Non-pigmented ciliary epithelial cell (primary cell): Measurements from ENCODE around the gene ALPI.
"Not testable (repeated sequence)": the region's sequence is repeated elsewhere in the genome, so short reads cannot be mapped to it uniquely, and the experiment has no call there.

Experiments used
- DNase-seq: peaks from one replicate; pipeline ENCODE4 v3.0.0-alpha.2; 2010; ENCODE audit warnings: low read depth

The ALPI gene

GRCh38 chr2:232421189-232421785 lies 34.7 kb upstream of the ALPI start:
- no peak for DNase-seq

- no peak for DNase-seq
Observed at GRCh38 chr2:232422051-232422450, 33.9 kb upstream of the ALPI start.

- not testable (repeated sequence) for DNase-seq
Observed at GRCh38 chr2:232422996-232423395, 33.0 kb upstream of the ALPI start.

DNA sequence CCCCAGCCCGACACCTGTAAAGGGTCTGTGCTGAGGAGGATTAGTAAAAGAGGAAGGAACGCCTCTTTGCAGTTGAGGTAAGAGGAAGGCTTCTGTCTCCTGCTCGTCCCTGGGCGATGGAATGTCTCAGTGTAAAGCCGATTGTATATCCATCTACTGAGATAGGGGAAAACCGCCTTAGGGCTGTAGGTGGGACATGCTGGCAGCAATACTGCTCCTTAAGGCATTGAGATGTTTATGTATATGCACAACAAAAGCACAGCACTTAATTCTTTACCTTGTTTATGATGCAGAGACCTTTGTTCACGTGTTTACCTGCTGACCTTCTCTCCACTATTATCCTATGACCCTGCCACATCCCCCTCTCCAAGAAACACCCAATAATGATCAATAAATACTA lies 32.5 kb upstream of the ALPI start:
- not testable (repeated sequence) for DNase-seq

DNA sequence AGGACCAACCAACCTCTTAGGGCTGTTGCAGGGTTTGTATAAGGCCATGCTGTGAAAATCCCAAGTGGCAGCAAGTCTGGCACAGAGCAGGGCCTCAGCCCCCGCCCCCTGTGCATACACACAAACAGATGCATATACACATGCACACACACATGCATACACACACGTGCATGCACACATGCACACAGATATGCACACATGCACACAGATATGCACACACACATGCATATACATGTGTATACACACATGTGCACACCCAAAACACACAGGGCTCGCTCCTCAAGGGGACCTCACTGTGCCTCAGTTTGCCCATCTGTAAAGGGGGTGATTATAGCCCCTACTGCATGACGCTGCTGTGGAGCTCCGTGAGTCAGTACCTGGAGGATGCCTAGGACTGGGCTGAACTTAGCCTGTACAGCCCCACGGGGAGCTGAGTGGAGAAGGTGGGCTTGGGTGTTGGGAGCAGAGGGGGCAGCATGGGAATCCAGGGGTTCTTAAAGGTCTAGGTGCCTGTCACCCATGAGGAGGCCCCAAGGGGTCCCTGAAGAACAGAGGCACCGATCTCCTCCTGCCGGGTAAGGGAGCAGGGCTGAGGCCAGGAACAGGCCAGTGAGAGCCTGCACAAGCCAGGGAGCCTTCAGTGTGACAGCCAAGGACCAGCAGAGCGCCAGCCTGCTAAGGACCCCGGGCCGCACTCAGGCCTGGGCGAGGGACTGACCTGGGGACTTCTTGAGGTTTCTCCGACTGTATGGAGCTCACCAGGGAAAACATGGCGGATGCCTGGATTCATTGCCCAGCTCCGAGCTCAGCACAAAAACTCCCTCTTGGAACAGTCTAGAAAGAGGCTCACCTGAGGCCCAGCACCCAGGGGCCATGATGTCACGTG lies 24.0 kb upstream of the ALPI start:
- DNase-seq: no peak

DNA sequence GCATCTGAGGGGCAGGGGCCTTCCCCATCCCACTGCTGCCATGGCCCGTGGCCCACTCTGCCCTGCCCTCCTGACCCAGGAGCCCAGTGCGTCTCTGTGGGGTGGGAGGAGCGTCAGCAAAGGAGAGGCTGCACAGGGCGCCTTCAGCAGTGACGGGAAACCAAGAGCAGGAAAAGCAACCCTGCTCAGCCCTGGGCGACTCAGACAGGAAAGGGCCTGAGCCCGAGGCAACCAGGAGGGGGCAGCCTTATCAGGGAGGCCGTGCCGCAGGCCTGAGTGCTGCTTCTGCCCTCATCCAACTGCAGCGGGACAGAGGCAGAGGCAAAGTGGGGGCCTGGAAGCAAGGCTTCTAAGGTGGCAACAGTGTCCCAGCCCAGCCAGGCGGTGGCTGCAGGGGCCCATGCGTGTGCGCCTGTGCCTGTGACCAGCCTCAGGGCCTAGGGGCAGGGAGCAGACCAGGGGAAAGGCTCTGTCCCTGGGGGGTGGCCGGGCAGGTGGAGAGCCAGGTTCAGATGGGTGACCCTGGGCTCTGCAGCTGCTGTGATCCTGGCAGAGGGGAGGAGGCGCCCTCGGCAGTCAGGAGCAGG lies 23.3 kb upstream of the ALPI start:
- DNase-seq: no peak

GRCh38 chr2:232433622-232434021 lies 22.3 kb upstream of the ALPI start:
- DNase-seq: not testable (repeated sequence)

- no peak for DNase-seq
Observed at GRCh38 chr2:232434091-232434490, 21.9 kb upstream of the ALPI start.

DNA sequence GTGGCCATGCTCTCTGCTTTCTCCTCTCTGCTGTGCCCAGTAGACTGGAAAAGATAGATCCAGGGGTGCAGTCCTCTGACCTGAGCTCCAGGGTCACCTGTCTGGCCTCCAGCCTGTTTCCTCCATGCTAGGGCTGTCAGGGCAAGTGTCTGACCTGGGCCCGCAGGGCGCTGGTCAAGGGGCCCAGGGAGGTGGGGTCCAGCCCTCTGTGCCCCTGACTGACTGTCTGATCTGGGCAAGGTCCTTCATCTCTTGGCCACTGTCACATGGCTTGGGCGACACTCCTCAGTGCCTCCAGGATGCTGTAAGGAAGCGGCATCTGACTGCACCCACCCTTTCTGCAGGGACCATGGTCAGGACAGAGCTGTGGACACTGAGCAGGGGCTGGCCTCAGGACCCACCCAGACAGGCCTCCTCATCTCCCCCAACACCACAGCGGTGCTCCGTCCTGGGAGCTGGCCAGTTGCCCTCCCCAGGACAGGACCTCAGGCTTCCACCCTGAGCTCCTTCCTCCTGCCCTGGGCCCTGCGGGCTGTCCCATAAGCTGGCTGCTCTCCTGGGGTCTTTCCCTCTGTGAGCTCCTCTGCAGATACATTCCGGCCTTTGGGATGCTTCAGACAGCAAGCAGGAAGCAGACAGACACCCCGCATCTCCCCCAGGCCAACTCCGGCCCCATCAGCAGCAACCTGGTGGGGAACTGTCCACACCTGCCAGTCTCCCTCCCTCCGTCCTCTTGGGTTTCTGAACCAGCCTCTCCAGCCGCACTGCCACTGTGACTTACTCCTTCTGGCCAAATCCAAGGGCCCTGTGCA lies 21.2 kb upstream of the ALPI start:
- no peak for DNase-seq

DNA sequence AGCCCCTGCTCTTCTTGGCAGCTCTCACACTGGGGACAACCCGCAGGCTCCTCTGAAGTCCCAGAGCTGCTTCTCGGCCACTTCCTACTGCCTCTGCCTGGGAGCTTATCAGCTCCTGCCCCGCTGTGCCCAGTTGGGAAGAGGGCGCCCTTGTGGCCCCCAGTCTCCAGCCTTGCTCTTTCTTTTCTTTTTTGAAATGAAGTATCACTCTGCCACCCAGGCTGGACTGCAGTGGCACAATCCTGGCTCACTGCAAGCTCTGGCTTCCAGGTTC lies 20.6 kb upstream of the ALPI start:
- no peak for DNase-seq

DNA sequence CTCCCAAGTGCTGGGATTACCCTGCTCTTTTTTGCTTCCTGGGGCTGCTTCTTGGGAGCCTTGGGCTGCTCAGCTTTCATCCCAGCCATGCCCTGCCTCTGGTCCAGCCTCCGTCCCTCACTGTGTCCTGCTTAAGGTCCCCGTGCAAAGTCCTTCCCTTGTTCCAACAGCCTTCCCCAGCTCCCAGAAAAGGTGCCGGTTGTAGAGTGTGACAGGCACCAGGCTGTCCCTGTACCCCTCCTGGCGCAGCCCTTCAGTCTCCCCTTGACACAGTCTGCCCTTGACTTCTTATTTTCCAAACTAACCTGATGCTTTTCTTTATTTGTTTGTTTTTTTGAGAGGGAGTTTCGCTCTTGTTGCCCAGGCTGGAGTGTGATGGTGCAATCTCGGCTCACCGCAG lies 20.1 kb upstream of the ALPI start:
- DNase-seq: no peak

DNA sequence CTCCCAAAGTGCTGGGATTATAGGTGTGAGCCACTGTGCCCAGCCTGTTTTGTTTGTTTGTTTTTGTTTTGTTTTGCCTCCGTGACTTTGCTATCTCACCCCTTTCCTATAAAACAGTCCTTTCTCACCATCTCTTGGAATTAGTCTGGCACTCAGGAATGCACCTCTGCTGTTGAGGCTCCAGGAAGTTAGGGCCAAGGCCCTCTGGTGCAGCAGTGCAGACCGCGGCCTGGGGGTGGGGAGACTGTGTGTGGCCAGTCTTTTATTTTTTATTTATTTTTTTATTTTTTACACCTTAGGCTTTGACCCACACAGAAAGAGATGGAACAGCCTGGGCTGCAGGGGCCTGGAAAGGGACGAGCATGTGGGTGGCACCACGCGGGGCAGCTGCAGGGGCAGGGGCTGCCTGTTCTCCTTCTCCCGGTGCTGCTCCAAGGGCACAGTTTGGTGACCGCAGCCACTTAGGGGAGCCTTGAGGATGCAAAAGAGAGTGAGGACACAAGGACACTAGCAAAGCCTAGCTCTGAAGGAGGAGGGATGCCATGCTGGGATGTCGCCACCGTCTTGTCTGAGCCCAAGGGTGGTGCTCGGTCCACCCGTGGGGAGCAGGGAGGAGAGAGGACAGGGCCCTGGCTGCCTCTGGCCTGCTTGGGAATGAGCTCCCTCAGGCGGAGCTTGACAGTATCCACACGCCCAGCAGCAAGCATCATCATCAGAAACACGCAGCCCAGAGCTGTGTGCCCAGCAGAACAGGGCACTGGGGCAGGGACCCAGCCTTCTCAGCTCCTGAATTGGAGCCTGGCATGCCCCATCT lies 19.4 kb upstream of the ALPI start:
- DNase-seq: no peak

- DNase-seq: no peak
Observed at GRCh38 chr2:232437195-232437571, 18.8 kb upstream of the ALPI start.

DNA sequence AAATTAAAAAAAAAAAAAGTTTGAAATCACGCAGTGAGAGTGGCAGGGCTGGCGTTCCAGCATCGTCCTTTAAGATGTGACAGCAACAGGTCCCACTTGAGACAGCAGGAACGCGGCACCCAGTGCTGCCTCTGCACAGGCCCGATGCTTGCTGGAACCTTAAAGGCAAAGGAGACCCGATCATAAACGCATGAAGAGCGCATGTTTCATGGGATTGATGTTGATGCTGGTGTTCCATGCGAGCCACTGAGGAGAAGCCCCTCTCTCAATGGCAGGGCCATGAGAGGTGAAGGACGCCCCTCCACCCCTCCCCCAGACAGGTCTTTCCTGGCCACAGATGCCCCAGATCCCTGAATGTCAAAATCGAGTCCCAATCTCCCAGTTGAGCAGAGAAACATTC lies 17.9 kb upstream of the ALPI start:
- DNase-seq: no peak

GRCh38 chr2:232438951-232439757 lies 16.8 kb upstream of the ALPI start:
- DNase-seq: no peak

DNA sequence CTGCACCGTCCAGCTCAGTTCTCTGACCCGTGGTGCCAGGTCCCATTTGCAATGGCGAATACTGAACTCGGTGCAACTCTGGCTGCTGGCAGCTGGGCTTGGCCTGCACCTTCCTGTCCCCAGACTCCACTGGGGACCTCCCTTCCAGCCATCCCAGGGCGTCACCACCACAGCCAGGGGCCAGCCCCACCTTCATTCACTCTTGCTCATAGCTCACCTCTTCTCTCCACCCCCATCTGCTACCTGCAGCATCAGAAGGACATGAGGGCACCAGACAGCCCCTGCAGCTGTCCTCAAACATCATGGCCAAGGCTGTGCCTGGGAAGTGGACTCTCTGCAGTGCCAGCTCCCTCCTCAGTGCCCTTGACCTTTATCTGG lies 16.2 kb upstream of the ALPI start:
- DNase-seq: no peak

GRCh38 chr2:232440220-232441018 lies 15.5 kb upstream of the ALPI start:
- peak; percentile 18 for DNase-seq

- no peak for DNase-seq
Observed at GRCh38 chr2:232441147-232441651, 14.8 kb upstream of the ALPI start.

- not testable (repeated sequence) for DNase-seq
Observed at GRCh38 chr2:232441922-232442321, 14.0 kb upstream of the ALPI start.

DNA sequence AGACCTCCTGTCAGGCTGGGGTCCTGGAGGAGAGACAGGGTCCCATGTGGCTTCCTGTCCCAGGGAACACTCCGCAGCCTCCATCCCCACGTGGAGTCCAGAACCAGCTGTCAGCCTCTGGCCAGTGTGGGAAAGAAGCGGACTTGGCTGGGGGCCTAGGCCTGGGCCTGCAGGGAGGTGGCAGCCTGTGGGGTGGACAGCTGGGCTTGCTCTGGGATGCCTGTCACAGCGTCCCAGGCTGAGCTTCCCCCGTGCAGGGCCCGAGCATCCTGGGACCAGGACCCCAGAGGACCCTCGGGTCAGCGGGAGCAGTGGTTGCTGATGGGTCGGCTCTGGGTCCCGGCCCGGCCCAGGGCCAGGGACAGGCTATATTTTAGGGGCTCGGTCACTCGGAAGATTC lies 13.5 kb upstream of the ALPI start:
- DNase-seq: not testable (repeated sequence)
